ENCODE measurements around the gene CCDC6. TPM values are rescaled to one million over a fixed set of nuclear protein-coding genes. Genes with fewer than 3 reads are reported as not detected.
A peak's percentile ranks its signal among the peaks of the same experiment; 100 is the strongest.
"Not testable (repeated sequence)": the region's sequence is repeated elsewhere in the genome, so short reads cannot be mapped to it uniquely, and the experiment has no call there.

Gene CCDC6
- total RNA-seq: 15.0 TPM
- long read RNA-seq, full-length matches to known transcripts: 10 of 18 reads
- long read RNA-seq, partial matches to known transcripts: 4 of 18 reads
- long read RNA-seq, other reads (novel, unspliced or antisense): 4 of 18 reads

DNA sequence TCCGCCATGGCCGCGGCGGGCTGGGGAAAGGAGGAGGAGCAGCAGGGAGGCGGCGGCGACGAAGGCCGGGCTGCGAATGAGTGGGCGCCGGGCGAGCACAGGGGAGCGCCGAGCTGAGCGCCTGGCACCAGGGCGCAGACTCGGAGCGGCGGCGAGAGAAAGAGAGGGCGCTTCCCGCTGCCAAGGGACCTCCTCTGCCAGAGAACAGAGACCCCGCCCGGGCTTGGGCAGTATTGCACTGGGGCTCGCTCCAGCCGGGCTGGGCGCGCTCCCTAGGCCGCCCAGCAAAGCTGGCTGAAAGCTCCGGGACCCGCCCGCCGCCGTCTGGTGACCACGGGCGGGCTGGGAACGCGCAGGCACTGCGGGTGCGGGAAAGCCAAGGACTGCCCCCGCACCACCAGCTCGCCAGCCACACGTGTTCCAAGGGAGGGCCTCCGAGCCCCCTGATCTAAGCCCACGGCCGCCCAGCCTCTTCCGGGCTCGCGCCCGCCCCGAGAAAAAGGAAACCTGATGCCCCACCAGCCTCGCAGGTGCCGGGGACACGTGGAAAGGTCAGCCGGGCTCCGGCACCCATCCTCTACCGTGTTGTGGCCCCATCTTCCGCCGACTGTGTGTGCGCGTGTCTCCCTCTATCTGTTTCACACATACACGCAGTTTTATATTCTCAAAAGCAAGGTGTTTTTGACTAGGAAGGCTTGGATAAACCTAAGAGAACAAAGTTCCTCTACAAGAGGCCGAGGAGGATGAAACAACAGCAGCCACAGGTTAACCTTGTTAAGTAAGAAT is at the start of gene CCDC6:
CCDC6 (minus strand) TSS at position 140 of the 786 bp plus-strand sequence; CDS start at position 8, 132 bp downstream.
- intact Hi-C loops (cut with DNase I): loop anchor here (5.0 kb wide), 1 partner anchor 279 kb away; no protein-coding TSS in a partner anchor
- DNase-seq (peak; percentile 96), ATAC-seq (ENCODE audit: poor library complexity) (peak; percentile 95)

GRCh38 chr10:59954296-59954695 is 47.9 kb upstream of the CCDC6 start:
- intact Hi-C loops (cut with DNase I): no loop called here
- ATAC-seq (ENCODE audit: poor library complexity) (no peak), DNase-seq (no peak)

DNA sequence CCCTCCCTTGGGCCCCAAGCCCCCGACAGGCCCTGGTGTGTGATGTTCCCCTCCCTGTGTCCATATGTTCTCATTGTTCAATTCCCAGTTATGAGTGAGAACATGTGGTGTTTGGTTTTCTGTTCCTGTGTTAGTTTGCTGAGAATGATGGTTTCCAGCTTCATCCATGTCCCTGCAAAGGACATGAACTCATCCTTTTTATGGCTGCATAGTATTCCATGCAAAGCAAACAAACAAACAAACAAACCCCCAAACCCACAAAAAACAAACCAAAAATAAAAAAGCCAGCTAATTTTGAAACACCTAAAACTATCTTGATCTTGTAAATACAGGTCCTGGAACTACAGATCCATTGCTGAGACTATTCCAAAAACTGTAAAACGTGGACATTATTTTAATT is 47.4 kb upstream of the CCDC6 start:
- intact Hi-C loops (cut with DNase I); DNase-seq; ATAC-seq (ENCODE audit: poor library complexity): not testable (repeated sequence)

- ATAC-seq (ENCODE audit: poor library complexity) (no peak), DNase-seq (no peak)
- intact Hi-C loops (cut with DNase I): no loop called here
Measured at GRCh38 chr10:59950105-59950504, 43.7 kb upstream of the CCDC6 start.

- ATAC-seq (ENCODE audit: poor library complexity): no peak
- intact Hi-C loops (cut with DNase I): no loop called here
Measured at GRCh38 chr10:59949608-59950007, 43.3 kb upstream of the CCDC6 start.

GRCh38 chr10:59945991-59946390 is 39.6 kb upstream of the CCDC6 start:
- intact Hi-C loops (cut with DNase I): no loop called here

More at GRCh38 chr10:59949608-59950007, 43.3 kb upstream of the CCDC6 start:
- no peak for DNase-seq

DNA sequence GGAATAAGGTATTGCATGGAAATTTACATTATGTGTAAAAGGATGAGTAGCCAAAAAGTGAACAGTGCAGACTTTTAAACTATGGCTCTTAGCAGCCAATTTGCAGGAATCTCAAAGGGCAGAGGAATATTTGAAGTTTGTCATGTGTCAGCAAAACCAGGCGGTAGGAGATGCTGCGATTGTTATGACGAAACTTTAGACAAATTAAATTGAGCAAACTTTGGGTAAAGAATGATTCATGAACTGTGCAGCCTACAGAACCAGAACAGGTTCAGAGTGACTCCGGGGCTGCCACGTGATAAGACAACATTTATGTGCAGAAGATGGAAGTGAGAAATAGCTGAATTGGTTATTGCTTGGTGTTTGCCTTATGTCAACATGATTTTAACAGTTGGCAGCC is 39.2 kb upstream of the CCDC6 start:
- intact Hi-C loops (cut with DNase I): no loop called here

More at GRCh38 chr10:59945991-59946390, 39.6 kb upstream of the CCDC6 start:
- ATAC-seq (ENCODE audit: poor library complexity) (no peak), DNase-seq (no peak)

DNA sequence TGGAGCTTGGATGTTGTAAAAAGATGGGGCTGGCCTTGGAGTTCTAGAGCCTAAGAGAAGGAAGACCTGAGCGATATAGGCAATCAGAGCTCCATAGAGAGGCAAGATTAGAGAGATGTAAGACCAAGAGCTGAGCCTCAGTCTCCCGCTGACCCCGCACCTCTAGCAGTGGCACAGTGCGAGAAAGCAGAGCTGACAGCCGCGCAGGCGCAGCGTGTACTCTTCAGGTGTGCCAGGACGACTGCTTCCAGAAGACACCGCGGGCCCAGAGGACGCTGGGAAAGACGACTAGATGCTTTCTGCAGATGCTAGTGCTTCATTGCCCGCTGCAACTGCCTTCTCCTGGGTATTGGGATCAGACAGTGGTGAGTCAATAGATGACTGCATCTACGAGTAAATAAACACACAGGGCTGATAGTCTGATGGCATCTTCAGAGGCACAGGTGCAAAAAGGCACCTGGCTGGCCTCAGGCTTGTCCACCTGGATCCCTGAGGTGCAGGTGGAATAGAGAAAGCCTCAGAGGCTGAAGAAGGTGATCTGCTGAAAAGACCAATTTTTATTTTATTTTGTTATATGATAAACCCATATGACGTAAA is 38.1 kb upstream of the CCDC6 start:
- DNase-seq: no peak
- ATAC-seq (ENCODE audit: poor library complexity): no peak
- intact Hi-C loops (cut with DNase I): no loop called here

More for the DNA sequence above, 39.2 kb upstream of the CCDC6 start:
- ATAC-seq (ENCODE audit: poor library complexity) (no peak), DNase-seq (no peak)

DNA sequence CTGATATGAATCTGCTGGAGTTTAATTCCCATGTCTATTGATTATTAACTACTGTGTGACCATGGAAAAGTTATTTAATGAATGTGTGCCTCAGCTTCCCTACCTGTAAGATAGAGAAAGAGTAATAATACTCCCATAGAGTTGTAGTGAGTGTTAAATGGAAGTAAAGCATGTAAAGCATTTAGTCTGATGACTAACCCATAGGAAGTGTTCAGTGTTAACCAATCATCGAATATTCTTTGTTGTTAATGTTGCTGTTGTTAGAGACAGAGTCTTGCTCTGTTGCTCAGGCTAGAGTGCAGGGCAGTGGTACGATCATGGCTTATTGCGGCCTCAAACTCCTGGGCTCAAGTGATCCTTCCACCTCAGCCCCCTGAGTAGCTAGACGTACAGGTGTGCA is 36.2 kb upstream of the CCDC6 start:
- ATAC-seq (ENCODE audit: poor library complexity) (no peak), DNase-seq (no peak)
- intact Hi-C loops (cut with DNase I): no loop called here

DNA sequence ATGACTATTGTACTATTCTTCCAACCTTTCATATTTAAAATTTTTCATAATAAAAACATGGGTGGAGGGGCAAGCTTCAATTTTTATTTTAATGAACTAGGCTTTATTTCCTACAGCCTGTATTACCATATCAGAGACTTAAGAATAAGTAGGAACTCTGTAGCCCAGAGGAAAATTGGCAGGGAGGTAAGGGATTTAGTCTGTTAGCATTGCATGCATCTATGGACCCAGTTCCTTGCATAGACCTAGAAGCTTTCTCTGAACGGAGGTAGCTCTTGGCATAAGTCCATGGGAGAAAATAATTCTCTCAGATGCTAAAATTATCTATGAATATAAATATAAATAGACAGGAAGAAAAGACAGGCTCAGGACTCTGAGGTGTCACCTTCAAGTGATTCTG is 31.4 kb upstream of the CCDC6 start:
- ATAC-seq (ENCODE audit: poor library complexity) (no peak), DNase-seq (no peak)
- intact Hi-C loops (cut with DNase I): no loop called here

DNA sequence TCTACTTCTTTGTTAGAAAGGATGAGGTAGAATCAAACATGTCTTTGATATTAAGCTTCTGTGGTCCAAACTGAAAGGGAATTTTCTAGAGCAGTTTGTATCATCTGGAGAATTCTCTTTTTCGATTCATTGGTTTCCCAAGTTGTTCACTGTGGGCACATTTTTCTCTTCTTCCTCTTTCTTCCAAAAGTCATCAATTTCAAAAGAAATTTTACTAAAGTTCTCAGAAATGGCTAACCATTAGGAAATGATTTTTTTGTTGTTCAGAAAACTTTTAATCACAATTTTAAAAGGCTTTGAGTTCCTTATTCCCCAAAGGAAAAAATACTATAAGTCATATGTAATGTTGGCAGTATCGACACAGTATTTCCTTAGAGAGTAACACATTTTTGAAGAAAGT is 28.3 kb upstream of the CCDC6 start:
- DNase-seq: no peak
- no peak for ATAC-seq (ENCODE audit: poor library complexity)
- intact Hi-C loops (cut with DNase I): no loop called here

DNA sequence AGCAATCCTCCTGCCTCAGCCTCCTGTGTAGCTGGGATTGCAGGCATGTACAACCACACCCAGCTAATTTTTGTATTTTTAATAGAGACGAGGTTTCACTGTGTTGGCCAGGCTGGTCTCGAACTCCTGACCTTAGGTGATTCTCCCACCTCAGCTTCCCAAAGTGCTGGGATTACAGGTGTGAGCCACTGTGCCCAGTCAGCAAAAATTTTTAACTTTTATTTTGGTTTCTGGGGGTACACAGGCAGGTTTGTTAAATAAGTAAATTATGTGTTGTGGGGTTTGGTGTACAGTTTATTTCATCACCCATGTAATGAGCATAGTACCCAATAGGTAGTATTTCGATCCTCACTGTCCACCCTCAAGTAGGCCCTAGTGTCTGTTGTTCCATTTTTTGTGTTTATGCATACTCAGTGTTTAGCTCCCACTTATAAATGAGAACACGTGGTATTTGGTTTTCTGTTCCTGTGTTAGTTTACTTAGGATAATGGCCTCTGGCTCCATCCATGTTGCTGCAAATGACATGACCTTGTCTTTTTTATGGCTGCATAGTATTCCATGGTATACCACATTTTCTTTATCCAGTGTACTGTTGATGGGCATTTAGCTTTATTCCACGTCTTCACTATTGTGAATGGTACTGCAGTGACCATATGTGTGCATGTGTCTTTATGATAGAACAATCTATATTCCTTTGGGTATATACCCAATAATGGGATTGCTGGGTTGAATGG is 24.6 kb upstream of the CCDC6 start:
- intact Hi-C loops (cut with DNase I): not testable (repeated sequence)

DNA sequence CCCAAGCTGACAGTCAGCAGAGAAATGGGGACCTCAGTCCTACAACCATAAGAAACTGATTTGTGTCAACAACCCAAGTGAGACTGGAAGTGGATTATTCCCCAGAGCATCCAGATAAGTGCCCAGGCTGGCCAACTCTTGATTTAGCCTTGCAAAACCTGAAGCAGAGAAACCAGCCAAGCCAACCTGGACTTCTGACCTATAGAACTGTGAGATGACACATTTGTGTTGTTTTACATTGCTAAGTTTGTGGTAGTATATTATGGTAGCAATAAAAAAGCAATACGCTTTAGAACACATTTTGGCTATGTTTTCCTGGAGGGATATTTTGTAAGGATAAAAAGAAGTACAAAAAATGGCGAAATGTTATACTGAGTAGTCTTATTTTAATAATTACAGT is 19.7 kb upstream of the CCDC6 start:
- intact Hi-C loops (cut with DNase I): no loop called here
- no peak for DNase-seq
- no peak for ATAC-seq (ENCODE audit: poor library complexity)

More for the DNA sequence above, 24.6 kb upstream of the CCDC6 start:
- not testable (repeated sequence) for ATAC-seq (ENCODE audit: poor library complexity); DNase-seq

DNA sequence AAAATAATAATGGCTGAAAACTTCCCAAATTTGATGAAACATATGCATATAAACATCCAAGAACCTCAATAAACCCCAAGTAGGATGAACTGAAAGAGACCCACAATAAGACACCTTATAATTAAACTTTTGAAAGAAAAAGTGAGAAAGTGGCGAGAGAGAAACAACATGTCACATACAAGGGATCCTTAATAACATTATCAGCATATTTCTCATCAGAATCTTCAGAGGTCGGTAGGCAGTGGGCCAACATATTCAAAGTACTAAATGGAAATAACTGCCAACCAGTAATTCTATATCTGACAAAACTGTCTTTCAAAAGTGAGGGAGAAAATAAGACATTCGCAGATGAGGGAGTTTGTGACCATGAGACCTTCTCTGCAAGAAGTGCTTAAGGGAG is 16.6 kb upstream of the CCDC6 start:
- no peak for ATAC-seq (ENCODE audit: poor library complexity)
- intact Hi-C loops (cut with DNase I): no loop called here
- DNase-seq: no peak

GRCh38 chr10:59917922-59918321 is 11.6 kb upstream of the CCDC6 start:
- ATAC-seq (ENCODE audit: poor library complexity) (no peak), DNase-seq (no peak)
- intact Hi-C loops (cut with DNase I): no loop called here

DNA sequence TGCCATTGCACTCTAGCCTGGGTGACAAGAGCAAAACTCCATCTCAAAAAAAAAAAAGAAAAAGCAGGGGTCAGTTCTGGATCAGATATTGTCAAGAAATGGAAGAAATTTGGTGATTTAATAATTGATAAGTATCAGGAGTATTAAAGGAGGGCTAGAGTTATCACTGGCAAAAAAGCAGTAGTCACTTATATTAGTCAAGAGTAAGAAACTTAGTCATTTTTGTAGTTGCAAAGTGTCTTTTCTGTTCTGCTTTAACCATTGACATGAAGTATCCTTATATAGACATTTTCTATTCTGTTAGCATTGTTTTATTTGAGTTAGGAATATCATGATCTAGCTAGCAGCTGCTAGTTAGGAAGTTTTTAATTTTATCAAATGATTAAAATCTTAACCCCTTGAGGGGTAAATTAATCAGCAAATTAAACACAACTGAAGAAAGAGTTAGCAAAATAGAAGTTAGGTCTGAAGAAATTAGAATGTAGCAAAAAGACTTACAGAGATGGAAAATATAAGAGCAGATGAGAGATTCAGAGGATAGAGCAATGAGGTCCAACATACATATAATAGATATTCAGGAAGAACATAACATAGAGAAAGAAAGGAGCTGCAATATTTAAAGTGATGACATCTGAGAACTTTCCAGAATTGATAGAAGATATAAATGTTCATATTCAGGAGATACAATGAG is 7.3 kb upstream of the CCDC6 start:
- no peak for ATAC-seq (ENCODE audit: poor library complexity)
- intact Hi-C loops (cut with DNase I): no loop called here
- no peak for DNase-seq

GRCh38 chr10:59910867-59911266 is 4.5 kb upstream of the CCDC6 start:
- intact Hi-C loops (cut with DNase I): no loop called here
- ATAC-seq (ENCODE audit: poor library complexity): no peak
- no peak for DNase-seq

DNA sequence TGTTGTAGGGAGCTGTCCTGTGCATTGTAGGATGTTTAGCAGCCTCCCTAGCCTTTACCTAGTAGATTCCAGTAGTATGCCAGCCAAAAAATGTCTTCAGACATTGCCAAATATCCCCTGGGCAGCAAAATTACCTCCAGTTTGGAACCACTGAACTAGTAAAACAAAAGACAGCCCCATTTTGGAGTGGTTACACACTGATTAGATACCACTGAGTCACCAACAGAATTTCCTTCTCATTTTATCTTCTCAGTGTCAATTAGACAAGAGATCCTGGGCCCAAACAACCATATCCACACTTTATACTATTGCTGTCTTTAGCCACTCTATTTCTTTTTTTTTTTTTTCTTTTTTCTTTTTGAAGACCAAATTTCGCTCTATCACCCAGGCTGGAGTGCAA is 3.5 kb upstream of the CCDC6 start:
- intact Hi-C loops (cut with DNase I): loop anchor here (5.0 kb wide), 1 partner anchor 283 kb away; no protein-coding TSS in a partner anchor
- no peak for DNase-seq
- ATAC-seq (ENCODE audit: poor library complexity): no peak

DNA sequence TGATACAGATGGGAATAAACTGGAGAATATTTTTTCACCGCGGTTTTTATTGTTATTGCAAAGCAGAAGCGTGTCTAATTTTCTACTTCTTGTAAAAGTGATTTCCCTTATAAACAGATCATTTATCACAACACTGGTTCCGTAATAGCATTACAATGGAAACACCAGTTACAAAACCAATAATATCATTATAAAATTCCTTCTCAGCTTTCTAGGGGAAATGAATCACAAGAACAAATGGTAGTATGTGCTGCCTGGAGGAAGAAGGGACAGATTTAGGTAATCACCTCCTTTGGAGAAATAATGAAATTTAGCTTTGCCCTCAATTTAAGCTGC is 2.4 kb upstream of the CCDC6 start:
- DNase-seq: no peak
- ATAC-seq (ENCODE audit: poor library complexity): no peak
- intact Hi-C loops (cut with DNase I): loop anchor here (5.0 kb wide), 1 partner anchor 281 kb away; no protein-coding TSS in a partner anchor

Data from Right ventricle myocardium superior (tissue), 1 donor.